ENCODE results near the gene UBE2Q2.

The UBE2Q2 gene

DNA sequence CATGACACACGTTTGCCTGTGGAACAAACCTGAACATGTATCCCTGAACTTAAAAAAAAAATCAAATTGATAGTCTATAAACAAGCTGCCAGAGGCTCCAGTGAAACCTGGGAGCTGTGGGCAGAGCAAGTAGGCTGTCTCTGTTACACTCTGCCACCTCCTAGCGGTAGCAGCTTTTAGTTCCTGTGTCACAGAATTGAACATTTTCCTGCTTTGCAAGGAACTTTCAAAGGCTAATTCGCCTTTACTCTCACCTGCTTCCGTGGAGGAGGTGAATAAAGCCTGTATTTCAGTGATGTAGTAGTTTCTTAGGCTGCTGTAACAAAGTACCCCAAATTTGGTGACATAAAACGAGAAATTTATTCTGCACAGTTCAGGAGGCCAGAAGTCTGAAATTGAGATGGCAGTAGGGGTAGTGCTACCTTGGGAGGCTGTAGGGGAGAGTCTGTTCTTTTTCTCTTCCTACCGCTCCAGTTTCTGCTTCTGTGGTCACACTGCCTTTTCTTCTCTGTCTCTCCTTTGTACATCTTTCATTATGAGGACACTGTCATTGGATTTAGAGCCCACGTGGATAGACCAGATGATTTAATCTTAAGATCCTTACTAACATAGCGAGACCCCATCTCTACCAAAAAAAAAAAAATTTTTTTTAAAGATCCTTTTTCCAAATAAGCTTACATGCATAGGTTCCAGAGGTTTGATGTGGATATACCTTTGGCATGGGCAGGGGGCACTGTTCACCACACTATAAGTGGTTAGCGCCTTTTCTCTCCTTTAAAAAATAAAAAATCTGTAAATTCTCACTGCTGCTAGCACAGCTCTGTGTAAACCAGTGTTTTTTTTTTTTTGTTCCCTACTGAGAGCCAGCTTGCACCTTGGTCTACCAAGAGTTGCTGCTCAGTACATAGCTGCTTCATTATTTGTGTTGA, 85.7 kb downstream of the UBE2Q2 start:
- no peak overlapping the region for H3K4me3 ChIP-seq (ENCODE audit: low read depth, low read length)
- peaks cover 52% of the 10 kb centered on the region for H3K36me3 ChIP-seq (ENCODE audit: control insufficient read depth, insufficient read depth, low read length)

DNA sequence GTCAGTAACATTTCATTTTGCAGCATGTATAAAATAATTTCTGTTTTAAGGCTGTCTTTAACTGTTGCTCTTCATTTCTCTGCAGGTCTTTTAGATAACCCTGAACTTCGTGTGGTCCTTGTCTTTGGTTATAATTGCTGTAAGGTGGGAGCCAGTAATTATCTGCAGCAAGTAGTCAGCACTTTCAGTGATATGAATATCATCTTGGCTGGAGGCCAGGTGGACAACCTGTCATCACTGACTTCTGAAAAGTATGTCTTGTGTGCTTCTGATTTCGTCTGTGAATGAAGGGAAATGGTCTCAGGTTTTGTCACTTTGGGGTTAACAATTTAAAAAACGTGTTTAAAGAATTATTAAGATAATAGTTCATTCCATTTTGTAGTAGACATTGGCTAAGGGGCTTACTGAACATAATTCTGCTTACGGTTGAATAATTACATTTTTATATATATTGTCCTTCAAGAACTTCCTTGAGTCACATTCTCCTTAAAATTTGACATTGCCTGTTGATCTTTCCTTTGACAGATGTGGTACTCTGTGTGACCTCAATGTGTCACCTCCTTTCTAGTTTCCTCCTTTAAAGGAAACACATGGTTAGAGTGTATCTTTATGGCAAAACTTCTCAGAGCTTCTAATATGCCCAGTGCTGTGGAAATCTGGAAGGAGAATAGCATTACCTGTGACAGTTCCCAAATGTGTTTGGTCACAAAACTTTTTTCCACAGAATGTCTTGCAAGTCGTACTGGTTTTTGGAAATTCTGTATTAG, 86.7 kb downstream of the UBE2Q2 start:
- Histone ChIP-seq H3K27me3 (ENCODE audit: control insufficient read depth, insufficient read depth, low read length) (no peaks in the 10 kb centered on the region), H3K9me3 (ENCODE audit: control insufficient read depth, insufficient read depth, low read depth, low read length) (no peaks in the 10 kb centered on the region), H3K4me1 (ENCODE audit: control insufficient read depth, insufficient read depth, low read length) (peaks cover 16% of the 10 kb centered on the region), H3K4me3 (ENCODE audit: low read depth, low read length) (no peak overlapping the region), H3K27ac (ENCODE audit: low read depth, low read length) (no peak overlapping the region), H3K9ac (ENCODE audit: low read length) (no peak overlapping the region), H3K36me3 (ENCODE audit: control insufficient read depth, insufficient read depth, low read length) (peaks cover 55% of the 10 kb centered on the region)

More for the DNA sequence above, 85.7 kb downstream of the UBE2Q2 start:
- no peaks in the 10 kb centered on the region for H3K9me3 ChIP-seq (ENCODE audit: control insufficient read depth, insufficient read depth, low read depth, low read length)
- no peak overlapping the region for H3K9ac ChIP-seq (ENCODE audit: low read length)
- H3K4me1 ChIP-seq (ENCODE audit: control insufficient read depth, insufficient read depth, low read length): peaks cover 23% of the 10 kb centered on the region
- H3K27ac ChIP-seq (ENCODE audit: low read depth, low read length): no peak overlapping the region
- no peaks in the 10 kb centered on the region for H3K27me3 ChIP-seq (ENCODE audit: control insufficient read depth, insufficient read depth, low read length)

DNA sequence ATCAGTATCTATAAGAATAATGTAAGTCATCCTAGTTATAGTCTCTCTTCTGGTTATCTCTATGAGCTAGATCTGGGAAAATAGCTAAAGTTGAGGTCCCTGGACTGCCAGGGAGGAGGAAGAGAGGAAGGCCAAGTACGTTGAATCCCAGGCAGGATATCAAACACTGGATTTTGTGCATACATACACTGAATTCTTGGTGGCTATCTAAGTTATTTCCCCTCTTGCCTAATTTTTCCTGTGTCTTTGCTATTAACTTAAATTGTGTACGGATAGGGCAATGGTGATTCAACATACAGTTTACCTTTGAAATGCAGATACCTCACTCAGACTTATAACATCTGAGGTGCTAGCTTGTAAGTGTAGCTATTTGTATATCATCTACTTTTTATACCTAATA, 87.6 kb downstream of the UBE2Q2 start:
- no peak overlapping the region for H3K4me3 ChIP-seq (ENCODE audit: low read depth, low read length)
- peaks cover 15% of the 10 kb centered on the region for H3K4me1 ChIP-seq (ENCODE audit: control insufficient read depth, insufficient read depth, low read length)
- no peaks in the 10 kb centered on the region for H3K9me3 ChIP-seq (ENCODE audit: control insufficient read depth, insufficient read depth, low read depth, low read length)
- peaks cover 60% of the 10 kb centered on the region for H3K36me3 ChIP-seq (ENCODE audit: control insufficient read depth, insufficient read depth, low read length)
- H3K9ac ChIP-seq (ENCODE audit: low read length): no peak overlapping the region
- no peaks in the 10 kb centered on the region for H3K27me3 ChIP-seq (ENCODE audit: control insufficient read depth, insufficient read depth, low read length)
- H3K27ac ChIP-seq (ENCODE audit: low read depth, low read length): no peak overlapping the region

DNA sequence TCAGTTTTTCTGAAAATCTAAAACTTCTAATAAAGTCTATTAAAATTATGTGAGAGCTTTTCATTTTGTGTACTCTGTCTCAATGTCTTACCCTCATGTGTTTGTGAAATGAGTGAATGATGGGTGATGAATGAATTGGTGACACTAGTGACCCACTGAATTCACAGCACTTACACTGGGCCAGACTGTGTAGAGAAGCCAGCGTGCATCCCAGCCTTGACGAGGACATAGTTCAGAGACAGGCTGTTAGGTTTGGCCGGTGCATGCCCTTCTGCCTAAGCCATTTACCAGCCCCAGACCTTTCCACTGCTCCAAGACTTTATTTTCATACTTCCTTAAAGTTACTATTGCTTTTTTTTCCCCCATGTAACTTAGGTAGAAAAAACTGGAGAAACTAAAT, 99.2 kb downstream of the UBE2Q2 start:
- Histone ChIP-seq H3K27me3 (ENCODE audit: control insufficient read depth, insufficient read depth, low read length) (no peaks in the 10 kb centered on the region), H3K27ac (ENCODE audit: low read depth, low read length) (no peak overlapping the region), H3K4me3 (ENCODE audit: low read depth, low read length) (no peak overlapping the region), H3K36me3 (ENCODE audit: control insufficient read depth, insufficient read depth, low read length) (peaks cover 14% of the 10 kb centered on the region), H3K9ac (ENCODE audit: low read length) (no peak overlapping the region), H3K4me1 (ENCODE audit: control insufficient read depth, insufficient read depth, low read length) (no peaks in the 10 kb centered on the region), H3K9me3 (ENCODE audit: control insufficient read depth, insufficient read depth, low read depth, low read length) (peaks cover 12% of the 10 kb centered on the region; the same call in 1 of the 2 replicates)

GRCh38 chr15:75943246-75943645, 100.0 kb downstream of the UBE2Q2 start:
- no peaks in the 10 kb centered on the region for H3K27me3 ChIP-seq (ENCODE audit: control insufficient read depth, insufficient read depth, low read length)
- H3K4me3 ChIP-seq (ENCODE audit: low read depth, low read length): no peak overlapping the region
- no peak overlapping the region for H3K27ac ChIP-seq (ENCODE audit: low read depth, low read length)
- peaks cover 7% of the 10 kb centered on the region for H3K36me3 ChIP-seq (ENCODE audit: control insufficient read depth, insufficient read depth, low read length)
- H3K4me1 ChIP-seq (ENCODE audit: control insufficient read depth, insufficient read depth, low read length): no peaks in the 10 kb centered on the region
- H3K9me3 ChIP-seq (ENCODE audit: control insufficient read depth, insufficient read depth, low read depth, low read length): peaks cover 8% of the 10 kb centered on the region; the same call in 1 of the 2 replicates
- no peak overlapping the region for H3K9ac ChIP-seq (ENCODE audit: low read length)

DNA sequence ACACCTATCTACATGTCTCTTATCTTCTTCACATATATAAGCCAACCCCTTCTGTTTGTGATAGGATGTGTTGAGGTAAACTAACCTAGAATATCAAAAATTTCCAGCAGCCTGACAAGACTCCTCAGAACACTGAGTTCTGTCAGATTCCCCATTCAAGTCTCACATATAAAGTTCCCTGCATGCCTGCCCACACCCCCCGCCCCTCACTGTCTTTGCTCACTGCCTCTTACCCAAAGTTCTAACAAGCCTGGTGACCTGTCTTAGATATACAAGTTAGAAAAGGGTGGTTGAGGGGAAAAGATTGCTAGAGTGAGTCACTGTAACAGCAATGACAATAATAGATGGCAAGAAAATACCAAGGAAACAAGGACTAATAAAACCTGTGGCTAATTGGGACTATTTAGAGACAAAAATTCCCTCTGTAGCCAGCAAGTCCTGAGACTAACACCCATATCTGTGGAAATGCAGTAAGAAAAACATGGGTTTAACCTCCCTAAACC, 100.5 kb downstream of the UBE2Q2 start:
- Histone ChIP-seq H3K36me3 (ENCODE audit: control insufficient read depth, insufficient read depth, low read length) (peaks cover 1% of the 10 kb centered on the region; the same call in 1 of the 2 replicates), H3K27ac (ENCODE audit: low read depth, low read length) (no peak overlapping the region), H3K9me3 (ENCODE audit: control insufficient read depth, insufficient read depth, low read depth, low read length) (peaks cover 8% of the 10 kb centered on the region; the same call in 1 of the 2 replicates), H3K4me3 (ENCODE audit: low read depth, low read length) (no peak overlapping the region), H3K4me1 (ENCODE audit: control insufficient read depth, insufficient read depth, low read length) (no peaks in the 10 kb centered on the region), H3K27me3 (ENCODE audit: control insufficient read depth, insufficient read depth, low read length) (no peaks in the 10 kb centered on the region), H3K9ac (ENCODE audit: low read length) (no peak overlapping the region)

DNA sequence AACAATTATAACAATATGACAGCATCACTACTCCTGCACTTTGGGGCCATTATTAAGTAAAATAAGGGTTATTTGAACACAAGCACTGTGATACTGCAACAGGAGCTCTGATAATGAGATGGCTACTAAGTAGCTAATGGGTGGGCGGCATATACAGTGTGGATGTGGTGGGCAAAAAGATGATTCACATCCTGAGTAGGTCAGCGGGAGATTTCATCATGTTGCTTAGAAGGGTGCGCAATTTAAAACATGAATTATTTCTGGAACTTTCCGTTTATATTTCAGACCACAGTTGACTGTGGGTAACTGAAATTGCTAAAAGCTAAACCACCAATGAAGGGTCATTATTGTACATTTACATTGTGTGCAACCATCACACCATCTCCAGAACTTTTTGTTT, 102.7 kb downstream of the UBE2Q2 start:
- Histone ChIP-seq H3K27ac (ENCODE audit: low read depth, low read length) (no peak overlapping the region), H3K4me3 (ENCODE audit: low read depth, low read length) (no peak overlapping the region), H3K36me3 (ENCODE audit: control insufficient read depth, insufficient read depth, low read length) (no peaks in the 10 kb centered on the region), H3K4me1 (ENCODE audit: control insufficient read depth, insufficient read depth, low read length) (no peaks in the 10 kb centered on the region), H3K27me3 (ENCODE audit: control insufficient read depth, insufficient read depth, low read length) (no peaks in the 10 kb centered on the region), H3K9me3 (ENCODE audit: control insufficient read depth, insufficient read depth, low read depth, low read length) (no peaks in the 10 kb centered on the region), H3K9ac (ENCODE audit: low read length) (no peak overlapping the region)

DNA sequence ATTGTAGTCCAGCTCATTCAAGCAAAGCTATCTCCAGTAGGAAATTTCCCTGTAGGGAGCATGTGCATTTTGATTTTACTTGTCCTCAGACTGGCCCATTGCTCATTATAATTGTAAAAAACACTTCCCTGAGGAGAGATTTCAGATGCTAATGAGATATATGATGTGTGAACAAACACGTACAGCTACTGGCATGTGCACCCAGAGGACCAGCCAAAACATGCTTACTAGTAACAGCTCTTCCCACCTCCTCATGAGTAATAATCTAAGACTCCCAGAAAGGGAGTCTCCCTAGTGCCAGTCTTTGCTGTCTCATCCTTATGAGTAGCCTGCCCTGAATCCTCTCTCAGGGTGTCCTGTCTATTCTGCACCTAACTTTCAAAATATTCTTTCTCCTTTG, 103.8 kb downstream of the UBE2Q2 start:
- H3K27me3 ChIP-seq (ENCODE audit: control insufficient read depth, insufficient read depth, low read length): no peaks in the 10 kb centered on the region
- H3K4me3 ChIP-seq (ENCODE audit: low read depth, low read length): no peak overlapping the region
- no peaks in the 10 kb centered on the region for H3K4me1 ChIP-seq (ENCODE audit: control insufficient read depth, insufficient read depth, low read length)
- no peak overlapping the region for H3K27ac ChIP-seq (ENCODE audit: low read depth, low read length)
- H3K9ac ChIP-seq (ENCODE audit: low read length): no peak overlapping the region
- H3K36me3 ChIP-seq (ENCODE audit: control insufficient read depth, insufficient read depth, low read length): no peaks in the 10 kb centered on the region
- H3K9me3 ChIP-seq (ENCODE audit: control insufficient read depth, insufficient read depth, low read depth, low read length): no peaks in the 10 kb centered on the region

- Histone ChIP-seq H3K27ac (ENCODE audit: low read depth, low read length) (no peak overlapping the region), H3K4me3 (ENCODE audit: low read depth, low read length) (no peak overlapping the region), H3K4me1 (ENCODE audit: control insufficient read depth, insufficient read depth, low read length) (no peaks in the 10 kb centered on the region), H3K9me3 (ENCODE audit: control insufficient read depth, insufficient read depth, low read depth, low read length) (no peaks in the 10 kb centered on the region), H3K27me3 (ENCODE audit: control insufficient read depth, insufficient read depth, low read length) (no peaks in the 10 kb centered on the region), H3K9ac (ENCODE audit: low read length) (no peak overlapping the region), H3K36me3 (ENCODE audit: control insufficient read depth, insufficient read depth, low read length) (no peaks in the 10 kb centered on the region)
These were observed 105.6 kb downstream of the UBE2Q2 start for GRCh38 chr15:75948761-75949296.
